Spleen (tissue), 7 donors: ENCODE results near the gene KRTAP9-9.

Experiments
- CTCF ChIP-seq, 11 experiments: fragments of 200-600 bp in 7 of 11; fragments of 450-650 bp in 4 of 11; sonication (generic) in 4 of 11; IDR thresholded peaks in 8 of 11; conservative IDR thresholded peaks in 3 of 11; 1 replicate in 7 of 11; 2 replicates in 4 of 11; pipeline versions ENCODE4 v1.4.0 to v1.8.0; 2016 to 2021; ENCODE audit warnings: antibody characterized with exemption in 11 of 11, inconsistent platforms in 4 of 11, mild to moderate bottlenecking in 1 of 11
- POLR2A ChIP-seq, 3 donors: fragments of 450-650 bp; IDR thresholded peaks; one replicate each; pipeline ENCODE4 v1.5.1; 2017; ENCODE audit warnings: antibody characterized with exemption in 3 of 3, mild to moderate bottlenecking in 1 of 3
- POLR2AphosphoS5 ChIP-seq, 3 donors: sonication (generic); formaldehyde crosslinking; IDR thresholded peaks; one replicate each; pipeline ENCODE4 v1.5.1; 2017; ENCODE audit warnings: antibody characterized with exemption in 3 of 3
- donor health status: DM: no; HTN: no; CAD: no; lungs with moderate emphysema.
- donor health status: DM: no; HTN: no; CAD: no.
- donor health status: DM: no; HTN: no; CAD: no.

DNA sequence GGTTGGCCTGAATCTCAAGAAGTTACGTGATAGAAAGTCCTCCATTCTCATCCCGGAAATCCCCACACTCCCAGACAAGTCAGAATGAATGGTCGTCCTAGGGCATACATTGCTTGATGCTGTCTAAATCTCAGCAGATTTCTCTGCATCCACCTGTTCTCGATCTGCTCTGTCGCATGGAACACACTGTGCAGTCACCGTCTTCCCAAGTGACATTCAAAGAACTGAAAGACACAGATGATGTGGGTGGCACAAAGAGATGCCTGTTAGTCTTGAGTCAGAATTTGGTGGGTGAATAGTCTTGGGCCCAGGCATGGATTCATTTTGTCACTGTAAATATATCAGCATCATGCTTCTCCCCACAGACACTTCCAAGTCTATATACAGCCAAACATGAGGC, 23.5 kb upstream of the KRTAP9-9 start:
- TF ChIP-seq CTCF (IDR thresholded peaks at IDR 0.05 in 8 of 11, conservative IDR thresholded peaks at IDR 0.05 in 3 of 11) (no peak), POLR2A (IDR thresholded peaks at IDR 0.05) (no peak), POLR2AphosphoS5 (IDR thresholded peaks at IDR 0.05) (no peak)
